SK-N-MC (cell line): Measurements from ENCODE around the gene FHOD3.
A peak's percentile ranks its signal among the peaks of the same experiment; 100 is the strongest.

Source experiments
- DNase-seq: peaks from one replicate; pipeline ENCODE4 v3.0.0-alpha.2; 2011; ENCODE audit warnings: low read depth, low spot score
- H3K27ac ChIP-seq: fragments of 200-600 bp; sonication (generic); 2 replicates; pipeline ENCODE4 v1.5.1; 2016; ENCODE audit warnings: mixed run types
- H3K36me3 ChIP-seq: fragments of 200-600 bp; sonication (generic); 2 replicates; pipeline ENCODE4 v1.6.1; 2017; ENCODE audit warnings: antibody characterized with exemption, low read length, mixed read lengths; ENCODE audit not compliant: insufficient read depth
- H3K4me3 ChIP-seq: fragments of 200-600 bp; sonication (generic); 2 replicates; pipeline ENCODE4 v1.5.1; 2016
- H3K9ac ChIP-seq: fragments of 200-600 bp; sonication (generic); 2 replicates; pipeline ENCODE4 v1.8.0; 2017; ENCODE audit warnings: mixed run types, mixed read lengths; ENCODE audit not compliant: insufficient read length
- H3K9me3 ChIP-seq: fragments of 200-600 bp; sonication (generic); 2 replicates; pipeline ENCODE4 v1.6.1; 2017; ENCODE audit warnings: low read depth, mild to moderate bottlenecking, antibody characterized with exemption, low read length, moderate library complexity, mixed read lengths
- EZH2 ChIP-seq: fragments of 200-600 bp; sonication (generic); IDR thresholded peaks from one replicate; pipeline ENCODE4 v1.6.1; 2017; ENCODE audit warnings: antibody characterized with exemption
- FOXP2 ChIP-seq: optimal IDR thresholded peaks from 2 replicates; pipeline ENCODE3; 2011; ENCODE audit warnings: mild to moderate bottlenecking, moderate library complexity; ENCODE audit not compliant: insufficient read depth; ENCODE audit errors: extremely low read length, control extremely low read depth
- POLR2AphosphoS5 ChIP-seq: IDR thresholded peaks from 2 replicates; pipeline ENCODE4 v1.6.1; 2012; ENCODE audit warnings: mild to moderate bottlenecking, low read depth, low read length, borderline replicate concordance

Gene FHOD3

GRCh38 chr18:36454848-36455458, 157.4 kb downstream of the FHOD3 start:
- Histone ChIP-seq H3K9me3 (no peaks in the 10 kb centered on the region), H3K9ac (no peak overlapping the region), H3K4me3 (no peak overlapping the region), H3K27ac (no peak overlapping the region), H3K36me3 (no peaks in the 10 kb centered on the region)
- TF ChIP-seq EZH2, result peak; percentile 33
- TF ChIP-seq FOXP2, result no peak
- no peak for DNase-seq

GRCh38 chr18:36455931-36456330, 158.4 kb downstream of the FHOD3 start:
- Histone ChIP-seq H3K4me3 (no peak overlapping the region), H3K9me3 (no peaks in the 10 kb centered on the region), H3K36me3 (no peaks in the 10 kb centered on the region), H3K27ac (no peak overlapping the region), H3K9ac (no peak overlapping the region)
- TF ChIP-seq POLR2AphosphoS5 (no peak), FOXP2 (no peak), EZH2 (no peak)
- no peak for DNase-seq

DNA sequence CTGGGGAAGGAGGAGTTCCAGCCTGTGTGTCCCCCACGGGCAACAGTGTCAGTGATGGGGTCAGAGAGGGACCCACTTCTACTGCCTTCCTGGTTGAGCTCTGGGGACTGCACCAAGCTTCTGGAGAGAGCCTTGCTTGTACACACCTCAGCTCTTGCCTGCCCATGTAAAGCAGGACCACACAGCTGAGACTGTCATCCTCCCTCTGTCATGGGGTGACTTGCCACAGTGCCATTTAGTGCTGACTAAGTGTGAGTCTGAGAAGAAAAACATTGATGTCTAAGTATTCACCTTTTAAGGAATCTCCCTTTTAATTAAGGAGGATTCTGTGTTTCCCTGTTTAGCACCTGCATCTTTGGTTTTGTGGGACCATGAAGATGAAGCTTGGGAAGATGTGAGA, 159.1 kb downstream of the FHOD3 start:
- no peaks in the 10 kb centered on the region for H3K9me3 ChIP-seq
- TF ChIP-seq POLR2AphosphoS5, result no peak
- no peak for TF ChIP-seq FOXP2
- TF ChIP-seq EZH2, result no peak
- no peak overlapping the region for H3K9ac ChIP-seq
- no peak for DNase-seq
- no peak overlapping the region for H3K27ac ChIP-seq
- no peaks in the 10 kb centered on the region for H3K36me3 ChIP-seq
- no peak overlapping the region for H3K4me3 ChIP-seq

DNA sequence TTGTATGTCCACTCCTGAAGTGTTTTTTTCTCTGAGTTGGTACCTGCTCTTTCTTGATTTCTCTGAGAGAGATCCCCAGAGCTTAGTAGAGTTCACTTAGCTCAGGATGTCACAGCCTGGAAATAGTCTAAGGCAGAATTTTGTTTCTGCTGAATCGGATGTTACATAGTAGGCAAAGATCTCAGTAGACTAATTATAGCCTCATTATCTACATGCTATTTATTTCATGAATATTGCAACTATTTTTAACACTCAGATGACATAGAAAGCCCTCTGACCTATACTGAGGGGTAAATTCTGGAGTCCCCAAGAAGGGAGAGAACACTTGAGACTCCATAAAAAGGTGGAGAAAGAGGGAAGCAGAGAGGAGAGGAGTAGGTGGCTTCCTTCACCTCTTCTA, 160.2 kb downstream of the FHOD3 start:
- no peaks in the 10 kb centered on the region for H3K36me3 ChIP-seq
- TF ChIP-seq POLR2AphosphoS5, result no peak
- TF ChIP-seq FOXP2, result no peak
- no peak for TF ChIP-seq EZH2
- H3K9ac ChIP-seq, result no peak overlapping the region
- no peak overlapping the region for H3K27ac ChIP-seq
- H3K9me3 ChIP-seq, result no peaks in the 10 kb centered on the region
- H3K4me3 ChIP-seq, result no peak overlapping the region
- no peak for DNase-seq

DNA sequence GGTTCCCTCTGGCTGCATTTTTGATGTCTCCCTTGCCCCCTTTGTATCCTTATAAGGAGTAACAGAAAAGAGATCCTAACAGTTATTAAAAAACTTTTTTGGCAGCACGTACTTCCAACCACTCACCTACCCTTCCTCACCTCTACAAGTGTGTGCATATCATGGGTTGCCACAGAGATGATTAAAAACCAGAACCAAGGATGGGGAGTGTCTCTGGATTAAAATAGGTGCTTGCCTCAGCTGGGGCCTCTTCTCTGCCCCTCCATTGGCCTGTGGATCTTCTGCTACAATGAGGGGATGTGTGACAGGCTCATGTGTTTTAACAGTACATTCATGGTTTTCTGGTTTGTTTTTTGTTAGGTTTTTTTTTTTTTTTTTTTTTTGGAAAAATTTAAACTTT, 160.8 kb downstream of the FHOD3 start:
- Histone ChIP-seq H3K9ac (no peak overlapping the region), H3K36me3 (no peaks in the 10 kb centered on the region), H3K27ac (no peak overlapping the region), H3K4me3 (no peak overlapping the region), H3K9me3 (no peaks in the 10 kb centered on the region)
- TF ChIP-seq FOXP2, result no peak
- no peak for TF ChIP-seq EZH2
- no peak for TF ChIP-seq POLR2AphosphoS5
- DNase-seq, result no peak

- Histone ChIP-seq H3K9ac (no peak overlapping the region), H3K36me3 (no peaks in the 10 kb centered on the region), H3K4me3 (no peak overlapping the region), H3K9me3 (no peaks in the 10 kb centered on the region), H3K27ac (no peak overlapping the region)
- DNase-seq, result no peak
- TF ChIP-seq EZH2 (no peak), FOXP2 (no peak), POLR2AphosphoS5 (no peak)
These were observed 161.7 kb downstream of the FHOD3 start for GRCh38 chr18:36459203-36459602.

DNA sequence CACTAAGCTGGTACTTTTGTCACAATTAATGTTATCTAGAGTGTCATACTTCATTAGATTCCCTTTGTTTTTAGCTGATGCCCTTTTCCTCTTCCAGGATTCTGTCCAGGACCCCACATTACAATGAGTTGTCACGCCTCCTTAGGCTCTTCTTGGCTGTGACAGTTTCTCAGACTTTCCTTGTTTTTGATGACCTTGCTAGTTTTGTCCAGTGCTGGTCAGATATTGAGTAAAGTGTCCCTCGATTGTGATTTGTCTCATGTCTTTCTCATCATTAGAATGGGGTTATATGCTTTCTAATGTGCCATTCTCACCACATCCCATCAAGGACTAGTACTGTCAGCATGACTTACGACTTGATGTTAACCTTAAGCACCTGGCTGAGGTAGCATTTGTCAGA, 162.3 kb downstream of the FHOD3 start:
- no peak for TF ChIP-seq FOXP2
- no peak for TF ChIP-seq POLR2AphosphoS5
- no peak for TF ChIP-seq EZH2
- Histone ChIP-seq H3K9ac (no peak overlapping the region), H3K9me3 (no peaks in the 10 kb centered on the region), H3K36me3 (no peaks in the 10 kb centered on the region), H3K4me3 (no peak overlapping the region), H3K27ac (no peak overlapping the region)
- DNase-seq, result no peak

DNA sequence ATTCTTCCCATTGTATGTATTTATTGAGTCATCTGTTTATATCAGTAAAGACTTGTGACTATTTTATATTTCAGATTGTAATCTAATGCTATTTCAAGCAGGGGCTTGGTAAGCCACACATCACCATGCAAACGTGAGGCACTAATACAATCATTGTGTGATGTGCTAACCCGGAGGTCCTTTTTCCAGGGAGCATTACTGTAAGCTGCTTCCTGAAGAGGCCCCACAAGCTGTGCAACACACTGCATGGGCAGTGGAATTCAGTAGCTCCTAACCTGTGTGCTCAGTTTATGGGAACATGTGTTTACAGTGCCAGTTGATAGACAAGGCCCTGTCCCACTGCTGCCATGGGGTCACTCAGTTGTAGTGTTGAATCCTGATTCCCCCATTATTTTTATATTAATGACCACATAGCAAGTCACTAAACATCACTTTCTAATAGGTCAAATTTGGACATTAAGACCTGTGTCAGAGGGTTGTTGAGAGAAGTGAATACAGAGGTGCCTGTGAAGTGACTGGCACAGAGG, 162.9 kb downstream of the FHOD3 start:
- H3K9ac ChIP-seq, result no peak overlapping the region
- no peak for DNase-seq
- no peak overlapping the region for H3K27ac ChIP-seq
- no peaks in the 10 kb centered on the region for H3K36me3 ChIP-seq
- no peak overlapping the region for H3K4me3 ChIP-seq
- H3K9me3 ChIP-seq, result no peaks in the 10 kb centered on the region
- TF ChIP-seq FOXP2 (no peak), EZH2 (no peak), POLR2AphosphoS5 (no peak)

GRCh38 chr18:36460854-36461253, 163.3 kb downstream of the FHOD3 start:
- no peak overlapping the region for H3K9ac ChIP-seq
- H3K4me3 ChIP-seq, result no peak overlapping the region
- TF ChIP-seq EZH2, result no peak
- TF ChIP-seq FOXP2, result no peak
- TF ChIP-seq POLR2AphosphoS5, result no peak
- H3K27ac ChIP-seq, result no peak overlapping the region
- DNase-seq, result no peak
- H3K36me3 ChIP-seq, result no peaks in the 10 kb centered on the region
- H3K9me3 ChIP-seq, result no peaks in the 10 kb centered on the region
